ENCODE measurements around the gene FNDC3B.

DNA sequence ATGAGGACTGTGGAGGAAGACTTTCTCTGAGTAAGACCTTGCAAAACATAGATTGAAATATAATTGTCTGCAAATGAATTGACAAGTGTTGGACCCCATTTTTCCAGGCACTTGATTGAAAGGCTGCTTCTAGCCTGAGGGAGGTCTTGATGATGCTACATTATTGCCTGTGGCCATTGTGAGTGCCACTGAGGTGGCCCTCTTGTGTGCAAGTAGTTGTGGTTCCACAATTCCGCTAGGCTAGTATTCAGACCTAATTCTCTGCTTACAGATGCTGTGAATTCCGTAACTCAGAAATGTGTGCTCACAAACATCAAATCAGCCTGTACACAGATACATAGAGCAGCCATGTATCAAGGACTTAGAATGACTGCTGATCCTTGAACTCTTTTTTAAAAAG lies 34.7 kb downstream of the FNDC3B start:
- TF ChIP-seq ZNF121 (tag by site-specific recombination; IDR thresholded peaks at IDR 0.05) (no peak), CTCF (tag by site-specific recombination; IDR thresholded peaks at IDR 0.05) (no peak), ZBTB7A (tag by site-specific recombination; IDR thresholded peaks at IDR 0.05; ENCODE audit: low read depth) (no peak), ELK4 (IDR thresholded peaks at IDR 0.05; ENCODE audit: borderline replicate concordance, low read depth, low read length) (no peak), ZNF335 (tag by site-specific recombination; conservative IDR thresholded peaks at IDR 0.05) (no peak), ZNF830 (tag by site-specific recombination; IDR thresholded peaks at IDR 0.05; ENCODE audit: low read depth) (no peak), ZNF266 (tag by site-specific recombination; IDR thresholded peaks at IDR 0.05; ENCODE audit: low read depth) (no peak), TSHZ1 (tag by site-specific recombination; IDR thresholded peaks at IDR 0.05; ENCODE audit: borderline replicate concordance) (no peak)
- TF ChIP-seq, protein P1, sequence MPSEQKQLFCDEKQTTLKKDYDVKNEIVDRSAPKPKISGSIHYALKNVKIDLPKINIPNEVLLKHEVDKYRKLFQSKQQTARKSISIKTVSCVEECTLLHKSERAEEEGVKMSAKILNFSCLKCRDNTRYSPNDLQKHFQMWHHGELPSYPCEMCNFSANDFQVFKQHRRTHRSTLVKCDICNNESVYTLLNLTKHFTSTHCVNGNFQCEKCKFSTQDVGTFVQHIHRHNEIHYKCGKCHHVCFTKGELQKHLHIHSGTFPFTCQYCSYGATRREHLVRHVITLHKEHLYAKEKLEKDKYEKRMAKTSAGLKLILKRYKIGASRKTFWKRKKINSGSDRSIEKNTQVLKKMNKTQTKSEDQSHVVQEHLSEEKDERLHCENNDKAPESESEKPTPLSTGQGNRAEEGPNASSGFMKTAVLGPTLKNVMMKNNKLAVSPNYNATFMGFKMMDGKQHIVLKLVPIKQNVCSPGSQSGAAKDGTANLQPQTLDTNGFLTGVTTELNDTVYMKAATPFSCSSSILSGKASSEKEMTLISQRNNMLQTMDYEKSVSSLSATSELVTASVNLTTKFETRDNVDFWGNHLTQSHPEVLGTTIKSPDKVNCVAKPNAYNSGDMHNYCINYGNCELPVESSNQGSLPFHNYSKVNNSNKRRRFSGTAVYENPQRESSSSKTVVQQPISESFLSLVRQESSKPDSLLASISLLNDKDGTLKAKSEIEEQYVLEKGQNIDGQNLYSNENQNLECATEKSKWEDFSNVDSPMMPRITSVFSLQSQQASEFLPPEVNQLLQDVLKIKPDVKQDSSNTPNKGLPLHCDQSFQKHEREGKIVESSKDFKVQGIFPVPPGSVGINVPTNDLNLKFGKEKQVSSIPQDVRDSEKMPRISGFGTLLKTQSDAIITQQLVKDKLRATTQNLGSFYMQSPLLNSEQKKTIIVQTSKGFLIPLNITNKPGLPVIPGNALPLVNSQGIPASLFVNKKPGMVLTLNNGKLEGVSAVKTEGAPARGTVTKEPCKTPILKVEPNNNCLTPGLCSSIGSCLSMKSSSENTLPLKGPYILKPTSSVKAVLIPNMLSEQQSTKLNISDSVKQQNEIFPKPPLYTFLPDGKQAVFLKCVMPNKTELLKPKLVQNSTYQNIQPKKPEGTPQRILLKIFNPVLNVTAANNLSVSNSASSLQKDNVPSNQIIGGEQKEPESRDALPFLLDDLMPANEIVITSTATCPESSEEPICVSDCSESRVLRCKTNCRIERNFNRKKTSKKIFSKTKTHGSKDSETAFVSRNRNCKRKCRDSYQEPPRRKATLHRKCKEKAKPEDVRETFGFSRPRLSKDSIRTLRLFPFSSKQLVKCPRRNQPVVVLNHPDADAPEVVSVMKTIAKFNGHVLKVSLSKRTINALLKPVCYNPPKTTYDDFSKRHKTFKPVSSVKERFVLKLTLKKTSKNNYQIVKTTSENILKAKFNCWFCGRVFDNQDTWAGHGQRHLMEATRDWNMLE (tag by site-specific recombination; conservative IDR thresholded peaks at IDR 0.05; ENCODE audit: low read depth), result no peak
